NT2/D1 (cell line): ENCODE results near the gene HLA-DMA.

Source experiments
- SUZ12 ChIP-seq: IDR thresholded peaks from 2 replicates; pipeline ENCODE4 v1.6.1; 2011; ENCODE audit not compliant: insufficient read length, insufficient read depth; ENCODE audit errors: extremely low read depth
- YY1 ChIP-seq: IDR thresholded peaks from 2 replicates; pipeline ENCODE4 v1.6.1; 2011; ENCODE audit not compliant: insufficient read length, insufficient read depth
- ZNF274 ChIP-seq: IDR thresholded peaks from 2 replicates; pipeline ENCODE4 v1.6.1; 2011; ENCODE audit warnings: mild to moderate bottlenecking, low read depth, low read length

GRCh38 chr6:32945108-32945760, 7.7 kb downstream of the HLA-DMA start:
- TF ChIP-seq ZNF274 (no peak), SUZ12 (no peak), YY1 (no peak)
